Fibroblast of lung (primary cell): ENCODE results near the gene ABCF3. TPM values are rescaled to one million over a fixed set of nuclear protein-coding genes. Genes with fewer than 3 reads are reported as not detected.

Source experiments
- DNase-seq, 2 donors: peaks; one replicate each; pipeline versions ENCODE4 v3.0.0 to v3.0.0-alpha.2; 2010; ENCODE audit warnings: low read depth in 2 of 2
- H2AFZ ChIP-seq: 2 replicates; pipeline ENCODE4 v1.5.1; 2012; ENCODE audit warnings: low read length, control low read depth, inconsistent platforms
- H3K27ac ChIP-seq: 2 replicates; pipeline ENCODE4 v1.5.1; 2011; ENCODE audit warnings: low read length, control low read depth; ENCODE audit not compliant: insufficient read depth
- H3K27me3 ChIP-seq: 2 replicates; pipeline ENCODE4 v1.5.1; 2011; ENCODE audit warnings: mild to moderate bottlenecking, low read length; ENCODE audit not compliant: control insufficient read depth, insufficient read depth
- H3K36me3 ChIP-seq: 2 replicates; pipeline ENCODE4 v1.5.1; 2011; ENCODE audit warnings: low read length; ENCODE audit not compliant: control insufficient read depth, insufficient read depth
- H3K4me1 ChIP-seq: 2 replicates; pipeline ENCODE4 v1.5.1; 2011; ENCODE audit warnings: low read length; ENCODE audit not compliant: control insufficient read depth, insufficient read depth; ENCODE audit errors: extremely low read depth
- H3K4me2 ChIP-seq: 2 replicates; pipeline ENCODE4 v1.5.1; 2011; ENCODE audit warnings: low read length, control low read depth; ENCODE audit not compliant: insufficient read depth; ENCODE audit errors: extremely low read depth
- H3K4me3 ChIP-seq, 4 experiments: fragments of 200-600 bp in 1 of 4; sonication (generic) in 1 of 4; replicated peaks in 1 of 4; 2 replicates each; pipeline ENCODE4 v1.5.1; 2011 to 2016; ENCODE audit warnings: low read length in 4 of 4, low read depth in 3 of 4, mild to moderate bottlenecking in 3 of 4, control low read depth in 2 of 4, inconsistent platforms in 1 of 4, mixed read lengths in 1 of 4; ENCODE audit not compliant: insufficient read depth in 1 of 4; ENCODE audit errors: control extremely low read depth in 1 of 4
- H3K79me2 ChIP-seq: 2 replicates; pipeline ENCODE4 v1.5.1; 2012; ENCODE audit warnings: mild to moderate bottlenecking, low read length, inconsistent platforms; ENCODE audit not compliant: control insufficient read depth, insufficient read depth
- H3K9ac ChIP-seq: 2 replicates; pipeline ENCODE4 v1.5.1; 2011; ENCODE audit warnings: mild to moderate bottlenecking, low read length, control low read depth; ENCODE audit not compliant: insufficient read depth
- H3K9me3 ChIP-seq: 2 replicates; pipeline ENCODE4 v1.5.1; 2012; ENCODE audit warnings: low read depth, low read length; ENCODE audit not compliant: control insufficient read depth, insufficient read depth
- H4K20me1 ChIP-seq: 2 replicates; pipeline ENCODE4 v1.5.1; 2011; ENCODE audit warnings: low read length; ENCODE audit not compliant: control insufficient read depth, insufficient read depth; ENCODE audit errors: extremely low read depth
- EZH2 ChIP-seq: IDR thresholded peaks from 2 replicates; pipeline ENCODE4 v1.5.1; 2012; ENCODE audit warnings: low read length, control low read depth, mild to moderate bottlenecking; ENCODE audit errors: missing control alignments
- polyA plus RNA-seq, 2 donors: library from polyadenylated mRNA; depleted of rRNA in 1 of 2; stranded (reverse) in 1 of 2; unstranded in 1 of 2; fragments of >200 nt; gene quantifications; 2 replicates each; pipeline ENCODE4 v1.2.1, GENCODE V29; 2011 to 2012; ENCODE audit warnings: missing spikeins in 1 of 2
- total RNA-seq: library from RNA; depleted of rRNA; stranded (reverse); fragments of >200 nt; gene quantifications from 2 replicates; pipeline ENCODE4 v1.2.1, GENCODE V29; 2014
- TF ChIP-seq, protein P1 (sequence below), 2 donors: IDR thresholded peaks in 1 of 2; conservative IDR thresholded peaks in 1 of 2; 1 replicate in 1 of 2; 2 replicates in 1 of 2; pipeline ENCODE4 v1.5.1; 2011 to 2012; ENCODE audit warnings: low read length in 2 of 2, control low read depth in 1 of 2, inconsistent platforms in 1 of 2, low read depth in 1 of 2, mild to moderate bottlenecking in 1 of 2

The ABCF3 gene
- total and polyA plus RNA-seq, 2 donors (not counting 1 experiment from before 2014, with no cell fraction given) = 31.3 to 65.1 TPM

DNA sequence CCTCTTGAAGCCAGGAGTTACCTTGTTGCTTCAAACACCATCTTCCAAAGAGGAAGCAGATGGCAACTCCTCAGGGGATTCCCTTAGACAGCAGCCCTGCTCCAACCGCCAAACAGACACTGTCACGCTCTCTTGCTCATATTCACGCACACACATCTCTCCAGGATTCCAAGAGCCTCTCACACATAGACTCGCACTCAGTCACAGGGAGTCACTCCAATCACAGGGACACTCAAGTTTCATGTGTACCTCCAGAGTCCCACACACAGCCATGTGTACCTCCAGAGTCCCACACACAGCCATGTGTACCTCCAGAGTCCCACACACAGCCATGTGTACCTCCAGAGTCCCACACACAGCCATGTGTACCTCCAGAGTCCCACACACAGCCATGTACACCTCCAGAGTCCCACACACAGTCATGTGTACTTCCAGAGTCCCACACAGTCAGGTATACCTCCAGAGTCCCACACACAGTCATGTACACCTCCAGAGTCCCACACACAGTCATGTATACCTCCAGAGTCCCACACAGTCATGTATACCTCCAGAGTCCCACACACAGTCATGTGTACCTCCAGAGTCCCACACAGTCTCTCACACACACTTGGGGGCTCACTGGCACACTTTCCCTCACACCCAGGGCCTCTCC lies 49.5 kb downstream of the ABCF3 start:
- H3K4me3 ChIP-seq = no peak overlapping the region
- no peak overlapping the region for H3K27ac ChIP-seq
- H3K4me1 ChIP-seq = peaks cover 2% of the 10 kb centered on the region
- H3K36me3 ChIP-seq = no peaks in the 10 kb centered on the region
- TF ChIP-seq, protein P1, sequence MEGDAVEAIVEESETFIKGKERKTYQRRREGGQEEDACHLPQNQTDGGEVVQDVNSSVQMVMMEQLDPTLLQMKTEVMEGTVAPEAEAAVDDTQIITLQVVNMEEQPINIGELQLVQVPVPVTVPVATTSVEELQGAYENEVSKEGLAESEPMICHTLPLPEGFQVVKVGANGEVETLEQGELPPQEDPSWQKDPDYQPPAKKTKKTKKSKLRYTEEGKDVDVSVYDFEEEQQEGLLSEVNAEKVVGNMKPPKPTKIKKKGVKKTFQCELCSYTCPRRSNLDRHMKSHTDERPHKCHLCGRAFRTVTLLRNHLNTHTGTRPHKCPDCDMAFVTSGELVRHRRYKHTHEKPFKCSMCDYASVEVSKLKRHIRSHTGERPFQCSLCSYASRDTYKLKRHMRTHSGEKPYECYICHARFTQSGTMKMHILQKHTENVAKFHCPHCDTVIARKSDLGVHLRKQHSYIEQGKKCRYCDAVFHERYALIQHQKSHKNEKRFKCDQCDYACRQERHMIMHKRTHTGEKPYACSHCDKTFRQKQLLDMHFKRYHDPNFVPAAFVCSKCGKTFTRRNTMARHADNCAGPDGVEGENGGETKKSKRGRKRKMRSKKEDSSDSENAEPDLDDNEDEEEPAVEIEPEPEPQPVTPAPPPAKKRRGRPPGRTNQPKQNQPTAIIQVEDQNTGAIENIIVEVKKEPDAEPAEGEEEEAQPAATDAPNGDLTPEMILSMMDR (conservative IDR thresholded peaks at IDR 0.05 in 1 of 2, IDR thresholded peaks at IDR 0.05 in 1 of 2; ENCODE audit: low read depth in 1 of 2, low read length in 2 of 2) = no peak
- TF ChIP-seq EZH2 = no peak
- H3K9ac ChIP-seq = no peak overlapping the region
- H3K4me2 ChIP-seq = no peak overlapping the region
- H3K9me3 ChIP-seq = no peaks in the 10 kb centered on the region
- H4K20me1 ChIP-seq = no peaks in the 10 kb centered on the region
- peaks cover 24% of the 10 kb centered on the region for H3K27me3 ChIP-seq
- no peaks in the 10 kb centered on the region for H3K79me2 ChIP-seq
- DNase-seq = no peak
- H2AFZ ChIP-seq = no peak overlapping the region

DNA sequence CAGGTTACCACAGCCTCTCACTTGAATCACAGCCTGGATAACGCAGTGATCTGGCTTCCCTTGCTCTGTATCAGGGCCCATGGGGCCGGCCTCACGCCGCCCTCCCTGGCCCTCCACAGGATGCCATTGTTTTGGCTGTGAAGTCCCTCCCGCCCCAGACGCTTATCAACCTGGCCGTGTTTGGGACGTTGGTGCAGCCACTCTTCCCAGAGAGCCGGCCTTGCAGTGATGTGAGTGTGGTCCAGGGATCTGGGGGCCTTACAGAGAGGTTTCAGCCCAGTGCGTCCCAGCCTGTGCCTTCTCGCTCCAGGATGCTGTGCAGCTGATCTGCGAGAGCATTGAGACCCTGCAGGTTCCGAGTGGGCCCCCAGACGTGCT lies 50.0 kb downstream of the ABCF3 start:
- no peaks in the 10 kb centered on the region for H3K79me2 ChIP-seq
- H3K36me3 ChIP-seq = no peaks in the 10 kb centered on the region
- peaks cover 19% of the 10 kb centered on the region for H3K27me3 ChIP-seq
- H3K9me3 ChIP-seq = no peaks in the 10 kb centered on the region
- H3K4me1 ChIP-seq = peaks cover 2% of the 10 kb centered on the region
- H3K4me2 ChIP-seq = no peak overlapping the region
- no peaks in the 10 kb centered on the region for H4K20me1 ChIP-seq
- H3K4me3 ChIP-seq = no peak overlapping the region
- no peak for DNase-seq
- TF ChIP-seq, protein P1 (conservative IDR thresholded peaks at IDR 0.05 in 1 of 2, IDR thresholded peaks at IDR 0.05 in 1 of 2; ENCODE audit: low read depth in 1 of 2, low read length in 2 of 2) = no peak
- no peak for TF ChIP-seq EZH2
- no peak overlapping the region for H2AFZ ChIP-seq
- H3K9ac ChIP-seq = no peak overlapping the region
- H3K27ac ChIP-seq = no peak overlapping the region

DNA sequence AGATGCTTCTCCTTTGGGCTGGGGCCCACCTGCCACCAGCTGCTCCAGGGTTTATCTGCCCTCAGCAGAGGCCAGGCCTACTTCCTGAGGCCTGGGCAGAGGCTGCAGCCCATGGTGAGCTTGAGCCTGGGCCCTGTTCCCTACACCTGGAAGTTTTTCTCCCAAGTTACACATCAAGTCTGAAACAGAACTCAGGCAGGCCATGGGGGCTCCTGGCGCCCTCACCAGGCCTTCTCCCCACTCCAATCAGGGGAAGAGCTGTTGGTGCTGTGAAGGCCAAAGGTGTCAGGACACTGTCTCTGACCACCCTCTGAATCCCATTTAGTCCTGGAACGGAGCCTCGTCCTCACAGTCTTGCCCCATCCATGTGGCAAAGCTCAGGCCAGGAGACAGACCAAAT lies 50.6 kb downstream of the ABCF3 start:
- no peak for DNase-seq
- H3K9me3 ChIP-seq = no peaks in the 10 kb centered on the region
- no peak overlapping the region for H2AFZ ChIP-seq
- H3K4me3 ChIP-seq = no peak overlapping the region
- H3K79me2 ChIP-seq = no peaks in the 10 kb centered on the region
- H3K4me1 ChIP-seq = peaks cover 2% of the 10 kb centered on the region
- H3K27ac ChIP-seq = no peak overlapping the region
- H3K9ac ChIP-seq = no peak overlapping the region
- H3K36me3 ChIP-seq = no peaks in the 10 kb centered on the region
- H3K27me3 ChIP-seq = peaks cover 13% of the 10 kb centered on the region
- no peak overlapping the region for H3K4me2 ChIP-seq
- H4K20me1 ChIP-seq = no peaks in the 10 kb centered on the region
- TF ChIP-seq EZH2 = no peak
- TF ChIP-seq, protein P1 (conservative IDR thresholded peaks at IDR 0.05 in 1 of 2, IDR thresholded peaks at IDR 0.05 in 1 of 2; ENCODE audit: low read depth in 1 of 2, low read length in 2 of 2) = no peak
